T-helper 1 cell treated with Interleukin-12 subunit alpha and Interleukin-12 subunit beta and Interleukin-4 antibody, amounts not matched to agents 30 μg/mL and 1 μg/mL, for 36 hours (primary cell): ENCODE results near the gene SLC22A5.

ENCODE experiments used
- H3K27ac Mint-ChIP-seq: one replicate; pipeline ENCODE4 v1.8.0; 2021; ENCODE audit warnings: mild to moderate bottlenecking, mixed read lengths
- H3K27me3 Mint-ChIP-seq: one replicate; pipeline ENCODE4 v1.8.0; 2021; ENCODE audit warnings: low read depth, mixed read lengths
- H3K36me3 Mint-ChIP-seq: one replicate; pipeline ENCODE4 v1.8.0; 2021; ENCODE audit warnings: low read depth, mixed read lengths
- H3K4me1 Mint-ChIP-seq: one replicate; pipeline ENCODE4 v1.8.0; 2021; ENCODE audit warnings: low read depth, mixed read lengths
- H3K4me3 Mint-ChIP-seq: one replicate; pipeline ENCODE4 v1.8.0; 2021; ENCODE audit warnings: mild to moderate bottlenecking, moderate library complexity, mixed read lengths
- H3K9me3 Mint-ChIP-seq: one replicate; pipeline ENCODE4 v1.8.0; 2021; ENCODE audit warnings: mixed read lengths

Gene SLC22A5

GRCh38 chr5:132444061-132444460, 74.6 kb downstream of the SLC22A5 start:
- Mint-ChIP-seq H3K9me3 (no peaks in the 10 kb centered on the region), H3K27me3 (no peaks in the 10 kb centered on the region), H3K27ac (no peak overlapping the region), H3K4me3 (no peak overlapping the region), H3K36me3 (peaks cover 39% of the 10 kb centered on the region), H3K4me1 (peaks cover 76% of the 10 kb centered on the region)
